GM18505 (cell line): ENCODE data around the gene EDN3.

ENCODE experiments used
- ATAC-seq: cut with Tn5 transposase; IDR thresholded peaks from one replicate; pipeline ENCODE4 v1.9.1; 2021; ENCODE audit not compliant: unreplicated experiment
- POLR2A ChIP-seq: IDR thresholded peaks from 4 replicates; pipeline ENCODE4 v1.6.1; 2011; ENCODE audit warnings: borderline replicate concordance; ENCODE audit not compliant: insufficient read depth, insufficient read length; ENCODE audit errors: extremely low read depth

The EDN3 gene

DNA sequence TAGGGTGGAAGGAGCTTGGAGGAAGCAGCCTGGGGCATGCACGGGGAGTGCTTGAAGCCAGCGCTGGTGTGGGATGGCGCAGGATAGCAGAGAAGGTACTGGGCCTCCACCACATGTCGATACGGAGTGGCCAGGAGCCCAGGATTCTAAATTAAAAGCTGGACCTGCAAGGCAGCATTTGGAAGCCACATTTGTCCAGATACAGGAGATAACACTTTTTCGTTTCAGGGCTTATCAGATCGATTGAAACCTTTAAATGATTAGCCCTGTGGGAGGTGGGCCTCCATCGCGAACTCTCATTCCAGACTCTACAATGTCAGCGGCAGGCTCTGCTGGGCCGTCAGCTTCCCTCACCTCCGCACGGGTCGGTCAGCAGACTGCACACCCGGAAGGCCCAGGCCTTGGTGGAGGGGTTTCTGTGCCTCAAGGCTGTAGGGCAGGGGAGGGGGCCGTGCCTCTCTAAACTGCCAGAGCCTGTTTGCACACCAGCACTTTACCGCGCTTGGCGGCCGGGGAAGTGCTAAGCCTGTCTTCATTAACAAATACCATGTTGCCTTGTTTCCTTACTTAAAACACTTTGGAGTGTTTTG, 17.9 kb downstream of the EDN3 start:
- no peak for TF ChIP-seq POLR2A
- no peak for ATAC-seq

DNA sequence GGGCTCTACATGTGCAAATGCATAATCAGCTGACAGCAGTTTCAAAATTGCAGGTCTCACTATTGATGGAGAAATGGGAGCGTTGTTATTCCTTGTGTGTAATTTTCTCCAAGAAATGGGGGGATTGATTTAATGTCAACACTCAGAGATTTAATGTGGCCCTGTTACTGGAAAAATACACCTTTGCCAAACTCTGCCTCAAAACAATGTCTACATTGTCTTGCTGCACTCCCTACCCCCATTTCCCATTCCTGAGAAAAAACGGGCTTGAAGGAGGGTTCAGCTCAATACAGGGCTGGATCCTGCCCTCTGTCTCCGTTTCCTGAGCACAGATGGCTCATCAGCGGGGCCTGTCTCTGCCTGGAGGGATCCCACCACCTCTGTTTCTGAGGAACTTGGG, 18.4 kb downstream of the EDN3 start:
- no peak for ATAC-seq
- TF ChIP-seq POLR2A: no peak

DNA sequence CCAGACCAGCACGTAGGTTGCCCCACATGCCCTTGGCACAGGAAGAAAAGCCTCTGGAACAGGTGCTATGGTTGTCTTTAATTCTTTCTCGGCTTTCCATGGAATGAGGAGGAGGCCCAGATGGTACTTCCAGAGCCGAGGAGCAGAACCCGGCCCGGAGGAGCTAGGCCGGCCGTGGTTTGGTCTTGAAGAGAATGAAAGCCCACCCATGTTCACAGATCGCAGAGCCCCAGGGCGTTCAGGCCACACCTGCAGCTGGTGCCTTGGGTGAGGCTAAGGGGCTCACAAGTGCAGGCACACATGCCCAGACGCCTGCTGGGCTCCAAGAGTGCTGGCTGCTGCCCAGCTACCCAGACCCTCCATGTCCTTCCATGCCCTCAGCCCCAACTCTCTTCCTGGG, 20.0 kb downstream of the EDN3 start:
- no peak for ATAC-seq
- no peak for TF ChIP-seq POLR2A

DNA sequence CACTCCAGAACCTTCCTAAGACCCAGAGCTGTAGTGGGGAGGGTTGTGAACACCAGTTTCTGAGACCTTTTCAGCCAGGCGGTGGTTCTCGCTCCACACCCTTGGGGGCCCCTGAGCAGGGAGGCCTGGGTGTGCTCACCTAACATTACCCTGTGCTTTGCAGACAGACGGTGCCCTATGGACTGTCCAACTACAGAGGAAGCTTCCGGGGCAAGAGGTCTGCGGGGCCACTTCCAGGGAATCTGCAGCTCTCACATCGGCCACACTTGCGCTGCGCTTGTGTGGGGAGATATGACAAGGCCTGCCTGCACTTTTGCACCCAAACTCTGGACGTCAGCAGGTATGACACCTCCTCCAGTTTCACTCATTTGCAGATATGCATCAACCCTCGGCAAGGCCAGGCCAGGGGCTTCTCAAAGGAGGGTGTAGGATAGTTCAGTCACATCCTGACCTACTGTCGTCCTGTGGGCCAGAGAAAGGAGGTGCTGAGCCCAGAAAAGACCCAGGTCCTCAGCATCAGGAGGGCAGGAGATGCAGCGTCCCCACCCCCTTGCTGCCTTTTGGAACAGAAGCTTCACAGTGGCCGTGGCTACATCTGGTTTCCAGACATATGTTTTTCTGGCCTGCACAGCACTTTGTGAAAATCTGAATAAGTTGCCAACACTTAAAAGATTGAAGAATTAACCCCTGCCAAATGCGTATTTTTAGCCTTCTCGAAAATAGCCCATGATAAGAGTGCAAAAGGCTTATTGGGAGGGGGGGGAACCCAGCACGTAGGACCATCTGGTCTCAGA, 20.6 kb downstream of the EDN3 start:
- no peak for ATAC-seq
- TF ChIP-seq POLR2A: no peak

DNA sequence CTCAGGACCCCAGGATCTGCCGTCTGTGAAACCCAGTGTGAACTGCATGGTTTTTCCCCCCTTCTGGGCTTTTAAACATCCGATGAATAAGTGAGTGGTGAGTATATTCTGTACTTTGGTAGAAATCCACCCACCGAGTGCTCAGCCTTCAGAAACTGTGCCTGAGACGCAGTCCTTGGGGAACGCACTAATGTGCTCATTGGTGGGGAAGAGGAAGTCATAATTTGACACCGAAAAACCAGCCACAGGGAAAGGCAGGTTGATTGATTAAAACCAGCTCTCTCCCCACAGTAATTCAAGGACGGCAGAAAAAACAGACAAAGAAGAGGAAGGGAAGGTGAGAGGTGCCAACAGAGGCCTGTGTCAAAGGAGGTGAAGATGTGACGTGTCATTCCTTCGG, 21.7 kb downstream of the EDN3 start:
- no peak for TF ChIP-seq POLR2A
- no peak for ATAC-seq

DNA sequence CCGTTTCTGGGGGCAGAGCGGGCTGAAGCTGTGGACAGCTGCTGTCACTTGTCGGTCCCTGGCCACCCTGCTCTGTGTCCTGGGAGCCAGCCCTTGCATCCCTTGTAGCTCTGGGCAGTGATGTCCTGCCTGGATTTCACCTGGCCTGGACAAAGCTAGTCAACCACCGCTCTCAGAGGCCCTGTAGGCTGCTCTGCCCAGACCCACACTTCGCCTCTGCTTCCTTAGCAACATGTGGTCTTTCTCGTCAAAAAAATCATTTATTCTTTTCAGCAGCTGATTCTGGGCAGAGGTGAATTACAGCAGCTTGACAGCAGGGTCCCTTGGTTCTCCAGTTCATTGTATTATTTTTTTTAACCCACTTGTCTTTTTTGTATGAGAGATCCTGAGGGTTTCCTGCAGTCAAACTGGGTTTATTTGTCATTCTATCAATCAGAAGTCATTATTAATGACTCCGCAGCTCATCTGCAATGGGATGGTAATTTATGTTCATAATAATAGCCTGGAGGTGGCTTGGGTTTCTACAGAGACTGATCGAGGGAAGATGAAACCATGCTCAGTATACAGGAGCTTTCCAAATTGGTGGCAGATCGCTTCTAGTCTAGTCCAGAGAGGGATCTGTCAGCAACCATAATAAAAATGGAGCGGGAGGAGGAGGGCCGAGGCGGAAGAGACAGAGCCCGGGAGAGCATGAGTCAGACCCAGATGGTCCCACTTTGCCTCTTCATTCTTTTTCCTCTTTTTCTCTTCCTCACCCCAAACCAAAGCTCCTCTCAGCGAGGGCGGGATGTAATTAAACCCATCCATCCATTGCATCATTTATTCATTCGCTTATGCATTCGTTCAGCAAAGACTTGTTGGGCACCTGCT, 22.4 kb downstream of the EDN3 start:
- ATAC-seq: no peak
- TF ChIP-seq POLR2A: no peak

DNA sequence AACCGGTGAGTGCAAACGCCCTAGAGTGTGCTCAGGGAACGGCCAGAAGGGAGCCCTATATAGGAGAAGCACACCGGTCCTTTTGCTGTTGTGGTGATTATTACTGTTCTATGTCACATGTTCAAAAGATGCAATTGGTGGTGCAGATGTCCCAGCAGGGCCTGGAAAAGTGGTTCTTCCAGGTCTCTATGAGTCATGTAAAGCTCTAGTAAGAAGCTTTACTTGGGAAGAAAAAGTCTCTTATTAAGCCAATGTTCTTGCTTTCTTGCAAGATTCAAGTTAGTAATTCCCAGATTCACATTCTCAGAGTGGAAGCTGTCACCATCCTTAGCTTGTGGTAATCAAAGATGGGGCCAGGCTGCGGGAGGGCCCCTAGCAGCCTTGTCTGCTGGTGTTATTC, 23.3 kb downstream of the EDN3 start:
- ATAC-seq: no peak
- no peak for TF ChIP-seq POLR2A

DNA sequence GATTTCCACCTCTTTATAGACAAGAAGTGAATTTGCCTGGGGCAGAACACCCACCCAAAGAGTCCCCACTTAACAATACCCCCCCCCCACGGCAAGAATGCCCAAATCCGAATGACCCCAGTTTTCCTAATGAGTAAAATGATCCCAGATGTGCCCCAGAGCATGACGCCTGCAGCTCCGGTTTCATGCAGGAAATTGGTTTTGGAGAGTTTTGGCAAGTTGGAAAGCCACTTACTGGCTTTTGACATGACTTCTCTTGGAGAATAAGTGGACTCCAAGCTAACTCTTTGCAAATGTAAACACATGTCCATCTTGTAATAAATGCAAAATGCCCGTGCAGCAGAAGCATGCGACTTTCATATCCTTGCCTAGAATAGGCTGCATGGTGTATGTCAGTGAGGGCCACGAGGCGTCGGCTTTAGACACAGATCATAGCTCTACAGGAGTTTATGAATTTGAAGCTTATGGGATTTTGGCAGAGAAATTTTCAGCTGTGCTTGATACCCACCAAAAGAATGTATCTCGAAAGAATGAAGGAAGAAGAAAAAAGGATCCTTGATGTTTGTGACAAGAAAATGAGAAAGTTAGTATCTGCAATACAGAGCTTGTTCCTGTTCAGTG, 24.2 kb downstream of the EDN3 start:
- TF ChIP-seq POLR2A: no peak
- ATAC-seq: no peak

DNA sequence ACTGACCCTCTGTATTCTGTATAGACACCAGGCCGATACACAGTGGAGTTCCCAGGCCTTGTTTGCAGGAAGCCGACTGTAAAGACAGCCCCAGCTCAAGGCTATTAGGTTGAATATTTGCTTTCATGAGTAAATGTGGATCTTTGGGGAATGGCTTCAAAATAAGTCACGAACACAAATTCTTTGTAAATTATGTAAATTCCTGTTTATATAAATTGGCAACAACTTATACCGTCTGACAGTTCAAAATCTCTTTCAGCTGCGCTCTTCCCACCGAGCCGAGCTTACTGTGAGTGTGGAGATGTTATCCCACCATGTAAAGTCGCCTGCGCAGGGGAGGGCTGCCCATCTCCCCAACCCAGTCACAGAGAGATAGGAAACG, 24.7 kb downstream of the EDN3 start:
- ATAC-seq: no peak
- TF ChIP-seq POLR2A: no peak

DNA sequence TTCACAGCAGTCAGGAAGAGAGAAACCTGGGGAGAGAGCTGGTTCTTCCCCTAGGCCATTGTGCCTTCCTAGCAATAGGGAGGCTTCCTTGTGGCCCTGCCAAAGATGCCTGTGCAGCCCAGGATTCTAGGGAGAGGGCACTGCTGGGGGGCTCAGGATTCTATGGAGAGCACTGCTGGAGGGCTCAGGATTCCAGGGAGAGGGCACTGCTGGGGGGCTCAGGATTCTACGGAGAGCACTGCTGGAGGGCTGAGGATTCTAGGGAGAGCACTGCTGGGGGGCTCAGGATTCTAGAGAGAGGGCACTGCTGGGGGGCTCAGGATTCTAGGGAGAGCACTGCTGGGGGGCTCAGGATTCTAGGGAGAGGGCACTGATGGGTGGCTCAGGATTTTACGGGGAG, 25.8 kb downstream of the EDN3 start:
- TF ChIP-seq POLR2A: no peak

DNA sequence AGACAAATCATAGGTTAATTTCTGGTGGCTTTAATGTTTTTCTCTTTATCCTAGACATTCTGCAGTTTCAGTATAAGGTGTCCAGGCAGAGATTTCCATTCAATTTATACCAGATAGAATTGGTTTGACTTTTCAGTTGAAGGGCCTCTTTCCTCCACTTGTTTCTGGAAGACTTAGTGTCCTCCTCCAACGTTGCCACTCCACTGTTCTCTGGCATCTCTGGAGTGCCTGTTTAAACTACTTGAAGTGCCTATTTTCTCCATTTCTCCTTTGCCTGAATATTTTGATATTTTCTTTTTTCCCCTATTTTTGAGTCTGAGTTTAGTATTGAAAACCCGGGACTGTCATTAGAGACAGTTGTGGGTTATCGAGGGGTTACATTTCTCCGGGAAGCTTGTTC, 27.7 kb downstream of the EDN3 start:
- no peak for ATAC-seq
- no peak for TF ChIP-seq POLR2A

More for the DNA sequence above, 25.8 kb downstream of the EDN3 start:
- ATAC-seq: no peak

DNA sequence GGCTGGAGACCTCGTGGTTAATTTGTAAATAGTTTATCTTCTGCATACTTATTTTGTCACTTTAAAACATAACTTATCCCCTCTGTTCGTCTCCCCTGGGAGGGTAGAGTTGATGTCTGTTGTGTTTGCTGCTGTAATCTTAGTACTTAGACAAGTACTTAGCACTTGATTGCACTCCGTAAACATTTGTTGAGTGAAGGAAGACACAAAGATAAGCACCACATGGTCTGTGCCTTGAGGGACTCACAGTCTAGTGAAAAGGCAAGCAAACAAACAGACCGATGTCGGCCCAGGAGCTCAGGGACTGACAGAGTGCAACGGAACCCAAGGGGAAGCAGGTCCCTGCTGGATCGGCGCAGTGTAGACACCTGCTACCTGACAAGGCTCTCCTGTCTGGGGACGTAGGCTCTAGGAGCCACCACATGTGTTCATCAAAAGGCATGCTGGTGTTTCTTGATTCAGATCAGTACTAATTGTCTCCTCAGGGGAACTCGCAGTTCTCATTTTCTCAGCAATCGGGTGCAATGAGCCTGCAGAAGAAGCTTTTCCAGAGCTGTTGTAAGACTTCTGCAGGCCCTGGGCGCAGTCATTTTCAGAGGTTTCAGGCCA, 31.4 kb downstream of the EDN3 start:
- no peak for ATAC-seq

DNA sequence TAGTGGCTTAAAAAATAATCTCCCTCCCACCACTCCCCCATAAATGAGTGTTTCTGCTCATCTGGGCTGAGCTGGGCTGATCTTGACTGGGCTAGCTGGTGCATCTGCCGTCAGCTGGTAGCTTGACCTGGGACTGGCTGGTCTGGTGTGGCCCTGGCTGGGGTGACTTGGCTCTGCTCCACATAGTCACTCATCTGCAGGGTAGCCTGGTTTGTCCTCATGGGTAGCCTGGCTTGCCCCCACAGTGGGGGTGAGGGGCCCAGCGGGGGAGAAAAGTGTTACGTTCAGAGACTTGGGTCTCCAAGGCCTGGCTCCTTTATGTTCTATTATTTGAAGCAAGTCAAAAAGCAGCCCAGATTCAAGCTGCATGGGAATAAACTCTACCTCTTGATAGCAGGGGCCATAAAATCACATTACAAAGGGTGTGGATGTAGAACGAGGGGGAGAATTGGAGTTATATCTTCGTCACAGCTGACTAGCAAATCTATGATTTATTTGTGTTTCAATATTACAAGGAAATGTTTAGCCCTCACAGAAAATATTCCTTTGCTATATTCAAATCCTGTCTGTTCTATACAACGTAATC, 32.9 kb downstream of the EDN3 start:
- TF ChIP-seq POLR2A: no peak
- ATAC-seq: no peak

More for the DNA sequence above, 31.4 kb downstream of the EDN3 start:
- no peak for TF ChIP-seq POLR2A

DNA sequence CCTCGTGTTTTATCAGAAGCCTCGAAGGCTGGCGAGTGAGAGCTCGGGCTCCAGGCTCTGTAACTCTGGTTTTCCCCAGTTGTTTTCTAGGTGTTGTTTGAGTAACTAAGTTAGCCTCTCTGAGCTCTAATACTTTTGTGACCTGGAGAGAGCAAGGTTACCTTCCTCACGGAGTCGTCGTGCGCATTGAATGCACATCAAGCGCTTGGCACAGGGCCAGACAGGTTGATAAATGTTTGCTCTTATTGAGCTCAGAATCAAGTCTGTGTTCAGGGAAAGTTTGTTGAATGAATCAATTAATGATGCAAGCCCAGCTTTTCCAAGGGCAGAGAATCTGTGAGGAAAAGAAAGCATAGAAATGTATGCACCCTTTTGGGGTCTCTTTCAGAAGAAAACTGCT, 33.5 kb downstream of the EDN3 start:
- no peak for ATAC-seq
- no peak for TF ChIP-seq POLR2A
